GM10266 (cell line): ENCODE data around the gene JUND.
A peak's percentile ranks its signal among the peaks of the same experiment; 100 is the strongest.

Experiments
- DNase-seq: peaks from one replicate; pipeline ENCODE4 v3.0.0; 2012; ENCODE audit errors: extremely low spot score
- TF ChIP-seq, protein P1 (sequence below): IDR thresholded peaks from 2 replicates; pipeline ENCODE4 v1.5.1; 2012; ENCODE audit warnings: mild to moderate bottlenecking, low read depth; ENCODE audit not compliant: control insufficient read depth, insufficient read depth; ENCODE audit errors: missing control alignments

JUND gene

GRCh38 chr19:18307271-18307681 lies 25.9 kb upstream of the JUND start:
- TF ChIP-seq, protein P1, sequence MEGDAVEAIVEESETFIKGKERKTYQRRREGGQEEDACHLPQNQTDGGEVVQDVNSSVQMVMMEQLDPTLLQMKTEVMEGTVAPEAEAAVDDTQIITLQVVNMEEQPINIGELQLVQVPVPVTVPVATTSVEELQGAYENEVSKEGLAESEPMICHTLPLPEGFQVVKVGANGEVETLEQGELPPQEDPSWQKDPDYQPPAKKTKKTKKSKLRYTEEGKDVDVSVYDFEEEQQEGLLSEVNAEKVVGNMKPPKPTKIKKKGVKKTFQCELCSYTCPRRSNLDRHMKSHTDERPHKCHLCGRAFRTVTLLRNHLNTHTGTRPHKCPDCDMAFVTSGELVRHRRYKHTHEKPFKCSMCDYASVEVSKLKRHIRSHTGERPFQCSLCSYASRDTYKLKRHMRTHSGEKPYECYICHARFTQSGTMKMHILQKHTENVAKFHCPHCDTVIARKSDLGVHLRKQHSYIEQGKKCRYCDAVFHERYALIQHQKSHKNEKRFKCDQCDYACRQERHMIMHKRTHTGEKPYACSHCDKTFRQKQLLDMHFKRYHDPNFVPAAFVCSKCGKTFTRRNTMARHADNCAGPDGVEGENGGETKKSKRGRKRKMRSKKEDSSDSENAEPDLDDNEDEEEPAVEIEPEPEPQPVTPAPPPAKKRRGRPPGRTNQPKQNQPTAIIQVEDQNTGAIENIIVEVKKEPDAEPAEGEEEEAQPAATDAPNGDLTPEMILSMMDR, result no peak
- DNase-seq, result peak; percentile 31

DNA sequence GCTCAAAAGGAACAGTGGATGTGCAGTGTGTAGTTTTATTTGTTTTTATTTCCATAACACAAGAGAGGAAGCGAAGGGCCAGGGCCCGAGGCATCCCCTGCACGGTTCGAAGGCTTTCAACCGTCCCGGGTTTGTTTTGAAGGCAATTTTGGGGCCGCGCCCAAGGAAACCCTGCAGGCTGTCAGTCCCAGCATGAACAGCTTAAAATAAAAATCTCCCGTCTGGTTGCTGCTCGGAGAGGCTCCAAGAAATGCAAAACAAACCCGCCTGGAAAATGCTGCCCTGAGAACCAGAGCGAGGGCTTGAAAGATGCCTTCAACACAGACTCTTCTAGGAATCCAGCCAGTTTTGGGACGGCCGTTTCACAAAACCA lies 25.5 kb upstream of the JUND start:
- TF ChIP-seq, protein P1, result no peak
- no peak for DNase-seq

DNA sequence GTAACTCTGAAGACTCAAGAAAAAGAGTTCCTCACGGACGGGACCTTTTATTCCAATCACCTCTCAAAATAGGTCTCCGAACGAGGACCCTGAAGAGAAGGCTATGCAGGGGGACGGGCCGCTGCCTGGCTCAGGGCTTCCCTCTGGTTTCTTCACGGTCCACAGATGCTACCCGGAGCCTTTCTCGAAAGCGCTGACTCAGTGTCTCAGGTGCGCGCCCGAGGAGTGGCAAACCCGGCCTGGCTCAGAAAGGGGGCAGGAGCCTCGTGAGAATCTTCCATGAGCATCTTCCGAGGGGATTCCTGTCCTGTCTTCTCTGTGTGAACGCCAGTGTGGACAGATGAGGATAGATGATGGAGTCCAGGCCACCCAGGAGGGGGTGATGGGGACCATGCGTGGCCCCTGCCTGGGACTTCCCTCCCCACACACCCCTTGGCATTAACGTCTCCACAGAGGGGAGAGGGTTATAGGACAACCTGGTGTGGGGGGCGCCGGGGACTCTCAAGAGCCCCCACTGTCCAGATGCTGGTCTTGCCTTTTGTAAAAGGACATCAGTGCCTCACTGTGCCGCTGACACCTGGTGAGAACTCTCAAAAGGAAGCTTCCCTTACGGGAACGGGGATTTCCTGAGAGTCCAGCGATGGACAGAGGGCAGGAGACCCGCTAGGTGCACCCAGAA lies 24.9 kb upstream of the JUND start:
- DNase-seq, result no peak
- TF ChIP-seq, protein P1, result no peak

GRCh38 chr19:18304458-18305310 lies 23.3 kb upstream of the JUND start:
- DNase-seq, result peak; percentile 88
- TF ChIP-seq, protein P1, result no peak

DNA sequence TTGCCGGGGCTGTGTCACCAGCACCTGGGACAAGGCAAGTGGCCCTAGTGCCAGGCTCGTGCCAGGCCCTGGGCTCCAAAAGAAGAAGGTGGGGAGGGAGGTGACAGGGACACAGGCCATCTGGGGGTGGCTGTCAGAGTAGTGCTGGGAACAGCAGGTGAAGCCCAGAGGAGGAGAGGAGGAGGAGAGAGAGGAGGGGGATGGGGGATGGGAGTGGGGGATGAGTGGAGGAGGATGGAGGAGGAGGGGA lies 22.7 kb upstream of the JUND start:
- DNase-seq, result peak; percentile 31
- TF ChIP-seq, protein P1, result no peak

DNA sequence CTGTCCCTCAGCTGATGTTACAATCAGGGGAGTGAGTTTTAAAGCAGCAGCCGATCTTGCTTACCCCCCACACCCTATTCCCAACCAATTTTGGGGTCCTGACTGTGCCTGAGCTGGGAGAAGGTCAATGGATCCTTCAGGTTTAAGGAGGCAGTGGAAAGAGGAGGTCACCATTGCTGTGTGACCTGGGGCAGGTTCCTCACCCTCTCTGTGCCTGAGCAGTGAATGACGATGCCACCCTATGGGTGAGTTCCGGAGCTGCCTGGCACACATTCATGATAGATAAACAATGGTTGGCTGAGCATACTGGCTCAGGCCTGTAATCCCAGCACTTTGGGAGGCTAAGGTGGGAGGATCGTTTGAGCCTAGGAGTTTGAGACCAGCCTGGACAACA lies 20.3 kb upstream of the JUND start:
- DNase-seq, result no peak
- TF ChIP-seq, protein P1, result no peak
